GM20000 (cell line): Measurements from ENCODE around the gene MATN1.

ENCODE experiments used
- DNase-seq: peaks from one replicate; pipeline ENCODE4 v3.0.0; 2012; ENCODE audit warnings: low spot score
- CTCF ChIP-seq: IDR thresholded peaks from 2 replicates; pipeline ENCODE4 v1.5.1; 2012; ENCODE audit warnings: mild to moderate bottlenecking, control low read depth; ENCODE audit errors: extremely low read depth, missing control alignments

The MATN1 gene

GRCh38 chr1:30731806-30732276, 8.5 kb upstream of the MATN1 start:
- no peak for TF ChIP-seq CTCF
- no peak for DNase-seq

- no peak for DNase-seq
- no peak for TF ChIP-seq CTCF
Observed at GRCh38 chr1:30731109-30731805, 7.9 kb upstream of the MATN1 start.

GRCh38 chr1:30730346-30731108, 7.1 kb upstream of the MATN1 start:
- peak; percentile 25 for DNase-seq
- TF ChIP-seq CTCF = no peak

GRCh38 chr1:30729901-30730300, 6.5 kb upstream of the MATN1 start:
- DNase-seq = no peak
- TF ChIP-seq CTCF = no peak

- TF ChIP-seq CTCF = no peak
- DNase-seq = peak; percentile 30
Observed at GRCh38 chr1:30728832-30729638, 5.7 kb upstream of the MATN1 start.

- DNase-seq = no peak
- TF ChIP-seq CTCF = no peak
Observed at GRCh38 chr1:30728340-30728739, 5.0 kb upstream of the MATN1 start.

GRCh38 chr1:30727824-30728223, 4.4 kb upstream of the MATN1 start:
- no peak for DNase-seq

More at GRCh38 chr1:30727824-30728223, 4.4 kb upstream of the MATN1 start:
- TF ChIP-seq CTCF = no peak
